H1 (cell line): ENCODE measurements around the gene PDC. TPM values are rescaled to one million over a fixed set of nuclear protein-coding genes. Genes with fewer than 3 reads are reported as not detected.

Experiments used
- CTCF ChIA-PET: fragments of 300-600 bp; sonication (Branson Sonifier 250); formaldehyde crosslinking; loops from one replicate; lab custom pipeline; 2021; ENCODE audit not compliant: partially characterized antibody; lab: Charles Lee
- POLR2A ChIA-PET: fragments of 300-600 bp; sonication (Branson Sonifier 250); formaldehyde crosslinking; loops from one replicate; lab custom pipeline; 2021; ENCODE audit warnings: inconsistent platforms; ENCODE audit not compliant: partially characterized antibody; lab: Charles Lee
- DNase-seq, 2 experiments: peaks; one replicate each; pipeline versions ENCODE4 v3.0.0 to v3.0.0-alpha.2; 2010 to 2022; ENCODE audit warnings: low spot score in 2 of 2, low read depth in 1 of 2, mixed read lengths in 1 of 2
- FAIRE-seq: peaks from 2 replicates; lab custom pipeline; 2011; peaks lifted over from hg19 to GRCh38; lab: Jason Lieb, UNC
- H2AFZ ChIP-seq: 2 replicates; pipeline ENCODE4 v1.8.1; 2012; ENCODE audit warnings: low read length, inconsistent platforms
- H2AK5ac ChIP-seq: 2 replicates; pipeline ENCODE4 v1.6.1; 2013; ENCODE audit warnings: low read depth, low read length
- H2BK120ac ChIP-seq: replicated peaks from 2 replicates; pipeline ENCODE3; 2013; ENCODE audit warnings: low read depth, low read length, inconsistent platforms
- H2BK12ac ChIP-seq: 2 replicates; pipeline ENCODE4 v1.6.1; 2013; ENCODE audit warnings: low read depth, low read length
- H2BK15ac ChIP-seq: 2 replicates; pipeline ENCODE4 v1.6.1; 2013; ENCODE audit warnings: low read length
- H2BK20ac ChIP-seq: 2 replicates; pipeline ENCODE4 v1.6.1; 2013; ENCODE audit warnings: low read length
- H2BK5ac ChIP-seq: 2 replicates; pipeline ENCODE4 v1.6.1; 2013; ENCODE audit warnings: low read depth, low read length
- H3K14ac ChIP-seq: 2 replicates; pipeline ENCODE4 v1.6.1; 2013; ENCODE audit warnings: inconsistent platforms; ENCODE audit not compliant: insufficient read length
- H3K18ac ChIP-seq: 2 replicates; pipeline ENCODE4 v1.6.1; 2013; ENCODE audit warnings: low read length; ENCODE audit errors: extremely low read depth
- H3K23ac ChIP-seq: 2 replicates; pipeline ENCODE4 v1.6.1; 2013; ENCODE audit warnings: inconsistent platforms; ENCODE audit not compliant: insufficient read length
- H3K23me2 ChIP-seq: 2 replicates; pipeline ENCODE4 v1.6.1; 2013; ENCODE audit warnings: low read depth, low read length
- H3K27ac ChIP-seq: 2 replicates; pipeline ENCODE4 v1.6.1; 2011; ENCODE audit warnings: low read depth, low read length, inconsistent platforms
- H3K27me3 ChIP-seq, 4 experiments: replicated peaks in 1 of 4; 1 replicate in 1 of 4; 2 replicates in 3 of 4; pipeline versions ENCODE4 v1.6.1 to v1.8.1; 2011 to 2013; ENCODE audit warnings: low read length in 3 of 4, mild to moderate bottlenecking in 3 of 4, inconsistent platforms in 2 of 4, mixed read lengths in 2 of 4, moderate library complexity in 1 of 4; ENCODE audit not compliant: control insufficient read depth in 3 of 4, insufficient read depth in 3 of 4; ENCODE audit errors: extremely low read depth in 1 of 4
- H3K36me3 ChIP-seq, 4 experiments: 2 replicates each; pipeline versions ENCODE4 v1.6.1 to v1.8.1; 2011 to 2013; ENCODE audit warnings: mild to moderate bottlenecking in 4 of 4, low read length in 3 of 4, moderate library complexity in 2 of 4, control low read depth in 1 of 4, inconsistent platforms in 1 of 4; ENCODE audit not compliant: insufficient read depth in 4 of 4, control insufficient read depth in 2 of 4
- H3K4ac ChIP-seq: replicated peaks from 2 replicates; pipeline ENCODE3; 2013; ENCODE audit warnings: low read length, low read depth, mixed read lengths, inconsistent platforms; ENCODE audit not compliant: insufficient read length
- H3K4me1 ChIP-seq, 4 experiments: replicated peaks in 1 of 4; 1 replicate in 1 of 4; 2 replicates in 3 of 4; pipeline versions ENCODE4 v1.6.1 to v1.8.1; 2011 to 2013; ENCODE audit warnings: low read length in 3 of 4, inconsistent platforms in 2 of 4, mixed read lengths in 1 of 4; ENCODE audit not compliant: insufficient read depth in 4 of 4, control insufficient read depth in 3 of 4
- H3K4me2 ChIP-seq, 2 experiments: 2 replicates each; pipeline versions ENCODE4 v1.6.1 to v1.8.1; 2011 to 2013; ENCODE audit warnings: low read depth in 2 of 2, low read length in 2 of 2, control low read depth in 1 of 2, inconsistent platforms in 1 of 2, mild to moderate bottlenecking in 1 of 2; ENCODE audit not compliant: insufficient read depth in 1 of 2
- H3K4me3 ChIP-seq, 4 experiments: fragments of 200-600, 300-600 bp in 1 of 4; sonication (generic), shearing (Covaris generic), sonication (Bioruptor Twin) in 1 of 4; 2 replicates each; pipeline versions ENCODE4 v1.5.1 to v1.8.1; 2011 to 2016; ENCODE audit warnings: low read length in 4 of 4, low read depth in 3 of 4, control low read depth in 2 of 4, inconsistent platforms in 2 of 4, mild to moderate bottlenecking in 2 of 4, mixed read lengths in 1 of 4, moderate library complexity in 1 of 4; ENCODE audit not compliant: insufficient read depth in 2 of 4; ENCODE audit errors: extremely low read depth in 1 of 4
- H3K56ac ChIP-seq: replicated peaks from 2 replicates; pipeline ENCODE3; 2013; ENCODE audit warnings: low read depth, mild to moderate bottlenecking, mixed read lengths, low read length, inconsistent platforms; ENCODE audit not compliant: insufficient read length
- H3K79me1 ChIP-seq: 2 replicates; pipeline ENCODE4 v1.6.1; 2013; ENCODE audit warnings: low read depth, low read length, control low read depth
- H3K79me2 ChIP-seq, 2 experiments: 2 replicates each; pipeline versions ENCODE4 v1.6.1 to v1.8.1; 2012 to 2013; ENCODE audit warnings: low read length in 2 of 2, mild to moderate bottlenecking in 2 of 2, inconsistent platforms in 1 of 2; ENCODE audit not compliant: insufficient read depth in 2 of 2, control insufficient read depth in 1 of 2
- H3K9ac ChIP-seq, 4 experiments: replicated peaks in 1 of 4; 1 replicate in 1 of 4; 2 replicates in 3 of 4; pipeline versions ENCODE4 v1.6.1 to v1.8.1; 2011 to 2013; ENCODE audit warnings: low read depth in 3 of 4, low read length in 3 of 4, control low read depth in 2 of 4, mild to moderate bottlenecking in 2 of 4, moderate library complexity in 2 of 4, inconsistent platforms in 1 of 4; ENCODE audit errors: extremely low read depth in 1 of 4
- H3K9me3 ChIP-seq, 2 experiments: 2 replicates each; pipeline versions ENCODE4 v1.6.1 to v1.8.1; 2012 to 2013; ENCODE audit warnings: mild to moderate bottlenecking in 2 of 2, moderate library complexity in 2 of 2, control low read depth in 1 of 2, inconsistent platforms in 1 of 2, low read depth in 1 of 2, low read length in 1 of 2, mixed read lengths in 1 of 2; ENCODE audit not compliant: insufficient read depth in 2 of 2
- H4K20me1 ChIP-seq, 2 experiments: replicated peaks in 1 of 2; 2 replicates each; pipeline versions ENCODE3 to v1.8.1; 2011 to 2013; ENCODE audit warnings: inconsistent platforms in 2 of 2, low read length in 2 of 2, mild to moderate bottlenecking in 1 of 2; ENCODE audit not compliant: insufficient read depth in 2 of 2, control insufficient read depth in 1 of 2
- H4K5ac ChIP-seq: 2 replicates; pipeline ENCODE4 v1.6.1; 2013; ENCODE audit warnings: low read length, low read depth, mixed read lengths, inconsistent platforms; ENCODE audit not compliant: insufficient read length
- H4K8ac ChIP-seq: 2 replicates; pipeline ENCODE4 v1.8.0; 2013; ENCODE audit warnings: mild to moderate bottlenecking, moderate library complexity, low read length, inconsistent platforms; ENCODE audit not compliant: insufficient read depth; ENCODE audit errors: extremely low read depth
- H4K91ac ChIP-seq: replicated peaks from 2 replicates; pipeline ENCODE3; 2013; ENCODE audit warnings: low read length, mixed read lengths, inconsistent platforms; ENCODE audit not compliant: insufficient read length
- CEBPB ChIP-seq: IDR thresholded peaks from 2 replicates; pipeline ENCODE4 v1.6.1; 2012; ENCODE audit warnings: low read depth, low read length
- JUND ChIP-seq: IDR thresholded peaks from 2 replicates; pipeline ENCODE4 v1.6.1; 2011; ENCODE audit warnings: mild to moderate bottlenecking, improper control_type of control experiment, low read length
- MAX ChIP-seq: IDR thresholded peaks from 2 replicates; pipeline ENCODE4 v1.6.1; 2012; ENCODE audit warnings: inconsistent platforms
- PHF8 ChIP-seq: fragments of 200-600 bp; sonication (generic); conservative IDR thresholded peaks from 2 replicates; pipeline ENCODE4 v1.7.1; 2012; ENCODE audit warnings: low read depth, mild to moderate bottlenecking, inconsistent platforms, low read length, moderate library complexity
- RBBP5 ChIP-seq: IDR thresholded peaks from 2 replicates; pipeline ENCODE4 v1.7.1; 2012; ENCODE audit warnings: low read depth, mild to moderate bottlenecking, inconsistent platforms, low read length, moderate library complexity, borderline replicate concordance
- RXRA ChIP-seq: IDR thresholded peaks from 2 replicates; pipeline ENCODE4 v1.6.1; 2011; ENCODE audit warnings: low read depth, mild to moderate bottlenecking, low read length, moderate library complexity; ENCODE audit not compliant: insufficient read depth
- SIX5 ChIP-seq: IDR thresholded peaks from 2 replicates; pipeline ENCODE4 v1.6.1; 2011; ENCODE audit warnings: mild to moderate bottlenecking, low read depth, low read length
- SRF ChIP-seq: IDR thresholded peaks from 2 replicates; pipeline ENCODE4 v1.6.1; 2011; ENCODE audit warnings: mild to moderate bottlenecking, low read depth, low read length, moderate library complexity
- SUZ12 ChIP-seq: fragments of 200-600 bp; sonication (generic); IDR thresholded peaks from 2 replicates; pipeline ENCODE4 v1.6.1; 2012; ENCODE audit warnings: mild to moderate bottlenecking, inconsistent platforms, low read length, moderate library complexity, mixed read lengths
- USF2 ChIP-seq: IDR thresholded peaks from 2 replicates; pipeline ENCODE4 v1.6.1; 2011; ENCODE audit warnings: low read length, improper control_type of control experiment
- YY1 ChIP-seq: IDR thresholded peaks from 2 replicates; pipeline ENCODE4 v1.6.1; 2011; ENCODE audit warnings: low read depth, mild to moderate bottlenecking, low read length
- WGBS, 2 experiments: shearing (Covaris generic) in 1 of 2; methylation state at CpG; one replicate each; pipeline versions ENCODE4 v1.1.6 to v1.1.7; 2013 to 2015; ENCODE audit warnings: low lambda C conversion rate in 2 of 2, mixed read lengths in 2 of 2, inconsistent platforms in 1 of 2, low coverage in 1 of 2, missing lambda C conversion rate in 1 of 2; ENCODE audit not compliant: insufficient replicate concordance in 2 of 2, insufficient coverage in 1 of 2, insufficient read length in 1 of 2; ENCODE audit errors: extremely low coverage in 1 of 2, missing lambda C conversion rate in 1 of 2; 5-methylcytosine and 5-hydroxymethylcytosine counted together
- polyA plus RNA-seq, 7 experiments: library from polyadenylated mRNA; depleted of rRNA in 3 of 7; stranded (reverse) in 5 of 7; unstranded in 2 of 7; fragments of >200 nt in 5 of 7; fragments of 200-250 nt in 2 of 7; gene quantifications; 1 replicate in 5 of 7; 2 replicates in 1 of 7; 4 replicates in 1 of 7; pipeline versions ENCODE4 v1.2.1 to v1.2.3, GENCODE V29; 2011 to 2013; ENCODE audit warnings: missing spikeins in 2 of 7, mixed read lengths in 2 of 7
- total RNA-seq: library from RNA; stranded (reverse); fragmentation: NEBNext Ultra II Directional; extraction: Animal tissue kit (Norgen Biotek cat#: 25700); gene quantifications from 2 replicates; pipeline ENCODE4 v1.2.1, GENCODE V29; 2021

Gene PDC
- total and polyA plus RNA-seq, 2 of the 8 experiments (the other 6 are each of a cell fraction or from before 2014, with no cell fraction given) = not detected

GRCh38 chr1:186474208-186474607 is 13.3 kb upstream of the PDC start:
- TF ChIP-seq SUZ12 = no peak
- no peak for TF ChIP-seq USF2
- no peak for TF ChIP-seq RXRA
- no peak for TF ChIP-seq PHF8
- no peak for TF ChIP-seq SIX5
- TF ChIP-seq SRF = no peak
- no peak for TF ChIP-seq JUND
- TF ChIP-seq YY1 = no peak
- no peak for TF ChIP-seq RBBP5
- no peak for TF ChIP-seq CEBPB
- no peak for TF ChIP-seq MAX
- Histone ChIP-seq H3K4me2 (no peak overlapping the region), H2BK20ac (no peak overlapping the region), H4K5ac (no peak overlapping the region), H3K79me1 (no peaks in the 10 kb centered on the region), H3K23me2 (no peaks in the 10 kb centered on the region), H3K27ac (no peak overlapping the region), H3K79me2 (no peaks in the 10 kb centered on the region), H2BK5ac (no peak overlapping the region), H4K91ac (no peak overlapping the region), H3K56ac (no peak overlapping the region), H3K4me3 (no peak overlapping the region), H4K20me1 (no peaks in the 10 kb centered on the region), H3K9ac (no peak overlapping the region), H3K9me3 (no peaks in the 10 kb centered on the region), H3K18ac (no peak overlapping the region), H2BK12ac (no peak overlapping the region), H2AFZ (no peak overlapping the region), H3K23ac (no peak overlapping the region), H4K8ac (no peak overlapping the region), H3K14ac (no peak overlapping the region), H3K27me3 (no peaks in the 10 kb centered on the region), H3K36me3 (no peaks in the 10 kb centered on the region), H3K4ac (no peak overlapping the region), H2AK5ac (no peak overlapping the region), H2BK15ac (no peak overlapping the region), H2BK120ac (no peak overlapping the region), H3K4me1 (no peaks in the 10 kb centered on the region)
- CTCF ChIA-PET = no interaction called here
- FAIRE-seq (no peak), DNase-seq (no peak)
- WGBS, 2 experiments = 96% methylated on average over 2 of the region's 2 CpGs; no CpG with 5 or more reads in 1 of the 2 experiments
- POLR2A ChIA-PET = no interaction called here
